Stimulated activated CD4-positive, alpha-beta T cell treated with anti-CD3 and anti-CD28 coated beads, TNF-alpha, amount 100 ng/mL, for 48 hours (primary cell): ENCODE measurements around the gene TRIM41.
"Not testable (repeated sequence)": the region's sequence is repeated elsewhere in the genome, so short reads cannot be mapped to it uniquely, and the experiment has no call there.

Source experiments
- DNase-seq, 3 donors: peaks; one replicate each; pipeline ENCODE4 v3.0.0-alpha.2; 2020; ENCODE audit warnings: low read depth in 3 of 3

TRIM41 gene

DNA sequence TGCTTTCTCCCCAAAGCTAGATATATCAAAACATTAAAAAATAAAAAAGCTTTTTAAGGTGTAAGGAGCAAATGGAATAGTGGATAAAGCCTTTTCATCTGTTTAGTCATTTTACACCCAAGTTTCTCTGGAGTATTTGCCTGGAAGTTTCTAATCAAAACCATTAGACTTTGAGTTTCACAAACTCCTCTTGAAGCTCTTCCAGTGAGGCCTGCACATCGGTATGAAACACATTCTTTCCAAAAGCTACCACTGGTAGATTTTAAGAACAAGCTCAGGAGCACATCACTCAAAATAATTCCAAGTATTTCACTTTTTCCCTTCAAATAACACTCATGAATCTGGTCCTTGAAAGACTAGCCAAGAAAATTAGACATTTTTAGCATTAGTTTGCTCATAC, 32.2 kb downstream of the TRIM41 start:
- no peak for DNase-seq

DNA sequence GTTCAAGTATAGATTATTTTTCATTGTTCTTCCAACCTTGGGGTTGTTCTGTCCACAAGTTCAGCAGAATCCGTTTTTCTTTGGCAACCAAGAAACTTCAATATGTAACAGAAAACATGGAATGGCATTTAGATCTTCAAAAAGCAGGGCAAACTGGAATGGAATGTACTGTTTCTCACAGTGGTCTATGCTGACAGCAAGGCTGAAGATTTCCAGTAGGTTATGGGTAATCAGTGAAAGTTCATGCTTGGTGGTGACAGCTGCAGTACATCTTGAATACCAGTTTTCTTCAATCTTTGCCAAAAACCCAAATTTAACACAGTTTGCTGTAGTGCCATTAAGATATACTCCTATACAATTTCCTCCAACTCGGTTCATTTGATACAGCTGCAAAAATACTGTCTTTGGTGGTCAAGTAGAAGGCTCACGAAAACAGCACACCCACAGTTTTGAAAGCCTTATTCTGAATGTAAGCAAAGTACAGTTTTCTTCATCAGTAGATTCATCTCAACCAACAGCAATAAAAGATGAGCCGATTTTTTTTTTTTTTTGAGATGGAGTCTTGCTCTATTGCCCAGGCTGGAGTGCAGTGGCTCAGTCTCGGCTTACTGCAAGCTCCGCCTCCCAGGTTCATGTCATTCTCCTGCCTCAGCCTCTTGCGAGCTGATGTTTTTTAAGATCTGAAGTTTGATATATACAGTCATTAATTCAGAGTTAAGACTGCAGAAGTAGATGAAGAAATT, 32.9 kb downstream of the TRIM41 start:
- no peak for DNase-seq

DNA sequence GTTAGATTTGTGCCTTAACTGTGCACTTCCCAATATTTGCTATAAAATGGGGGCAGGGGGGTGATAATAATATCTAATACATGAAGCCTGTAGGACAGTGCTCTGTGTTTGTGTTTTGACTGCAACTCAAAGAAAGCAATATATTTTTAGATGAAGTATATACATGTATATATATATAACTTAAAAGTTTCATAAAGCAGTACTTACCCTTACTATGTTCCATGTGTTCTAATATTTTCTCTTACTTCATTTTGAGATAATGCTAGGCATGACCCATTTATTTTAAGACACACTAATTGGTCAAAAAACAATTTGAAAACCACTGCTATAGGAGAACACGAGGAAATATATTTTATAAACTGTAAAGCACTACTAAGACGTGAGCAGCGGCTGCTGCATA, 35.5 kb downstream of the TRIM41 start:
- no peak for DNase-seq

DNA sequence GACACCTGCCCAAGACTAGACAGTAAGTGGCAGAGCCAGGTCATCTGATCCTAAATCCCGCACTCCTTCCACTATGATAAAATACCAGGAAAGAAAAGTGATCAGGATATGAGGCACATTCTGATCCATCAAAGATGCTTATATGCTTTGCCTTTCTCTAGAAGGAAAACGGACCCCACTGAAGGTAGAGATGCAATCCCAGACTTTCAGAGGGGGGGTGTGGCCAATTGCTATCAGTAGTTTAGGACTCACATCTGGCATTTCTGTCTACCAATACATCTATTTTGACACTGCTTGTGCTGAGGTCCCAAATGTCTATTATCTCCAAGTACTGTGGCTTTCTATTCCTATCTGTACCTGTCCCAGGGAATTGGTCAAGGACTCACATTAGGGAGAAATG, 36.2 kb downstream of the TRIM41 start:
- no peak for DNase-seq

DNA sequence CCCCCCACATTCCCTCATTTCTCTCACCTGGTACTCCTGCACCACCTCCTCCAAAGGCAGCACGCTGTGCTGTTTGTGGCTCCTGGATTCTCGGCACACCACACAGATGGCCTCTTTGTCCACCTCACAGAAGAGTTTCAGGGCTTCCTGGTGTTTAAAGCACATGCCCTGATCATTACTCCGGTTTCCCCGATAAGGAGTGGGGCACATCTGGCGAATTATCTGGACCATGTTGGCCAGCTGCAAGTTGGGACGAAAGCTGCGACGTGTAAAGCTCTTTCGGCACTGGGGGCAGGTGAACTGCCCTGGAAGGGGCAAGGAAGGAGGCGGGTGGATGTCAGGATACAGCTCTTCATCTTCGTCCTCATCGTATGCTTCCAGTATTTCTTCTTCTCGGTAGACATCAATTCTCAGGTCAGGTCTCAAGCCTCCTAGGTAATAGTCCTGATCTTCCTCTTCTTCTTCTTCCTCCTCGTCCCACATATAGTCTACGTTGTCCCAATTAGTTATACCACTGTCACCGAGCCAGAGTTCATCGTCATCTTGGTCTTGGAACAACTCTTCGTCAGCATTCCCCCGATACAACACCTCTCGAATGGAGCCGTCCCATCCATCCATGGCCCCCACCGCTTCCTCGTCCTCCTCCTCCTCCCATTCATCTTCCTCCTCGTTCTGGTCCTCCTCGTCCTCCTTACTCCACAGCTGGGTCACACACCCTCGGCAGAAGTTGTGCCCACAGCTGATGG, 37.1 kb downstream of the TRIM41 start:
- DNase-seq: no peak

DNA sequence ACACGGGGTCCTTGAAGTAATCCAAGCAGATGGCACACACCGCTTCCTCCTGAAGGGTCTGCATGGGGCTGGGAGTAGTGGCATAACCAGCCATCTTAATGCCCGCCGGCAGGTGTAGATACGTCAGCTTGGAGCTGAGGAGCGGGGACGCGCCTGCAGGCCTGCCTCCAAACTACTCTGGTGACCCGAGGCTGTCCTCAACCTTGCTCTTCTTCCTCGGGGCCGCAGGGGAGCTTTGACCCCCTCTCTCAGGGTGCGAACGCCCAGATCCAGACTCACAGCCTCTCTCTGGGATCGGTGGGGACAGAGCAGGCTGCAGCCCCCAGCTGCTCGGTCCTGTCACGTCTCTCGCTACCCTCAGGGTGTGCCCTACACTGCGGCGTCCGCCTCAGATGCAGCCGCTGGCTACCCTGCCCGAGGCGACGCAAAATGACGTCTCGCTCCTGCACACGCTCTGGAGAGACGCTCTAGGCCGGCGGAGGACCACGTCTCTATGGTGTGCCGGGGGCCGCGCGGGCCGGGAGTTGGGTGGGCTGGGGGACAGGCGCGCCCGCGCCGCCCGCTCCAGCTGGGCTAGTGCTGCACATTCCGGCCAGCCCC, 37.7 kb downstream of the TRIM41 start, which contains the start of gene TRIM52:
Gene TRIM52, minus strand, starts transcription at position 424 of the 600 bp plus-strand sequence. Its CDS starts 330 bp downstream, at position 94.
- peak in 2 of 3 donors; percentile 81 to 83 for DNase-seq

DNA sequence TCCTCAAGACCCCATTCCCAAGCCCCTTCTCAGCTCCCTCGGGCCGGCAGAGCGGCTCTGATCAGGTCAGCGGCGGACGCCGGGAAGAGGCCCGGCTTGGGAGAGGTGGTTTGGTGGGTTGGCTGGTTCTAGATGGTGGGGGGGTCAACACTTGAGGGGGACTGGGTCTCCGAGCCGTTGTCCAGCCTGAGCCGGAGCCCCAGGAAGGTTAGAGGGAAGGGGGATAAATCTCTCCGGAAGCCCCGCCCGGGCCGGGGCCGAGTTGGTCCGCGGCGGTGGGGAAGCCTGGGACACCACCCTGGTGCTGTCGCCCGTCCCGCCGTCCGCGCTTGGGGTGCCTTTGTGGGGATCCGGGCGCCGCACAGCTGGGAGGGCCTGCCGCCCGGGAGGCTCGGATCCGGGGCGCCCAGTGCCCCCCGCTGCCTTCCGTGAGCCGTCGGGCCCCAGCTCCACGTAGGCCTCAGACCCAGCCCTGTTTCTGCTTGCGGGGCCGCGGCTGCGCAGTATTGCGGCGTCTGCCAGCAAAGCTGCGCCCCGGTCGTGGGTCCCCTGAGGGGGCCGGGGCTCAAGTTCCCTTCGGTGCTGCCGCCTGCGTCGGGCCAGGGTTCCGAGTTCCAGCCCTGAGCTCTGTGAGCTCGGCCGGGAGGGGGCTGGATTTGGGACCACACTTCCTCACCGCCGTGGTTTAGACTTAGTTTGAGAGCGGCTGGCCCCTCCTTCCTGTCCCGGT, 38.4 kb downstream of the TRIM41 start:
- peak in 2 of 3 donors; percentile 51 to 67 for DNase-seq

DNA sequence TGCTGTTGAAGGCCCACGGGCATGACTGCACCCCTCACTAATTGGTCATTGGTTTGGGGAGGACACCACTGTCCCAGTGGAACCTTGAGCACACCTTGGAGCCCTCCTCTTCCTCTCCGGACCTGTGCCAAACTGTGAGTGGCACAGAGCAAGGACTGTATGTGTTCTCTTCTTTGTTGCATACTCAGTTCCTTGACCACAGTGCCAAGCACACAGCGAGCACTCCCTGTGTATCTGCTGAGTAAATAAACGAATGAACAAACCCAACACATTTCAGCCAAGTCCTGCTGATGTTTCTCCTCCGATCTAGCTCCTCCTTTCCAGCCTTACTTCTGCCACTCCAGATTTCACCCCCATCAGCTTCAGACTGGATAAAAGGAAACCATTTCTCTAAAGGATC, 40.6 kb downstream of the TRIM41 start:
- DNase-seq: no peak

DNA sequence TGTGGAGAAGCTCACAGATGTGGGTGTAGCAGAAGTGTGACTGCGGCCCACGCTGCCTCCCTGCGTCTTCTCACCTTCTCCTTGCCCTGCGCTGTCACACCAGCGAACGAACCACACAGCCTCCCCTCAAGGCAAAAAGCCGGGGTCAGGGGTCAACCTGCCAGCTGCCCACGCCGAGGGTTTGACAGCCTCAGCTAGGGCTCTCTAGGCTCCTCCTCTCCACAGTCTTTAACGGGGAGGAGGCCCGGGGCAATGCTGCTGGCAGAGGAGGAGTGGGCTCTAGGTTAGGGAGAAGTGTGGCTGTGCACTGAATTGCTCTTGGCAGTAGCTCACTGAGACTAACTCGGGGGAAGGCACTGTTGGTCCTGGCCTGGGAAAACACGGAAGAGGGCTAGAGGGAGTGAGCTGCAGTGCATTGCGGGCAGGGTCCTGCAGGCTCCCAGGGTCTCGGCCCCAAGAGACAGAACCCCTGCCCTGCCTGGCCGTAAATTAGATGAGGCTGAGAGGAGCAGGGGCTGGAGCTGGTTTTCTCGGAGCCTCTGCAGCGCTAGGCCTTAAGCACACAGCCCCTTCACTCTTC, 42.1 kb downstream of the TRIM41 start:
- no peak for DNase-seq

DNA sequence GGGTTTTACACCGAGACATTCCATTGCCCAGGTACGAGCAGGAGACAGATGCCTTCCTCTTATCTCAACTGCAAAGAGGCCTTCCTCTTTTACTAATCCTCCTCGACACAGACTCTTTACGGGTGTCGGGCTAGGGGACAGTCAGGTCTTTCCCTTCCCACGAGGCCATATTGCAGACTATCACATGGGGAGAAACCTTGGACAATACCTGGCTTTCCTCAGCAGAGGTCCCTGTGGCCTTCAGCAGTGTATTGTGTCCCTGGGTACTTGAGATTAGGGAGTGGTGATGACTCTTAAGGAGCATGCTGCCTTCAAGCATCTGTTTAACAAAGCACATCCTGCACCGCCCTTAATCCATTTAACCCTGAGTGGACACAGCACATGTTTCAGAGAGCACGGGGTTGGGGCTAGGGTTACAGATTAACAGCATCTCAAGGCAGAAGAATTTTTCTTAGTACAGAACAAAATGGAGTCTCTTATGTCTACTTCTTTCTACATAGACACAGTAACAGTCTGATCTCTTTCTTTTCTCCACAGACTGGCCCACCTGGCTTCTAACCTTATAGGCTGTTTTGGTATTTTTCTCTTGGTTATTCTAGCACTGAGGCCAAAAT, 44.3 kb downstream of the TRIM41 start:
- not testable (repeated sequence) for DNase-seq

DNA sequence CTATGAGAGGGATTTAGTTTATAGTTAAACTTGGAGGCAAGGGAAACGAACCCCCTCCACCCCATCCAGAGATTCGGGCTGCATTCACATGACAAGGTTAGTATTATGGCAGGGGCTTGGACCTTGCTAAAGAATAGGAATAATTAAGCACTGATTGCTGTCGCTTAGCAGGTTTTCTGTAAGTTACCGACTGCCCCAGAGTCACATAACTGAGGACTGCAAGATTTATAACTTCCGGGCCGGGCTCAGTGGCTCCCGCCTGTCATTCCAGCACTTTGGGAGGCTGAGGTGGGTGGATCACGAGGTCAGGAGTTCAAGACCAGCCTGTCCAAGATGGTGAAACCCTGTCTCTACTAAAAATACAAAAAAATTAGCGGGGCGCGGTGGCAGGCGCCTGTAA, 44.8 kb downstream of the TRIM41 start:
- not testable (repeated sequence) for DNase-seq

DNA sequence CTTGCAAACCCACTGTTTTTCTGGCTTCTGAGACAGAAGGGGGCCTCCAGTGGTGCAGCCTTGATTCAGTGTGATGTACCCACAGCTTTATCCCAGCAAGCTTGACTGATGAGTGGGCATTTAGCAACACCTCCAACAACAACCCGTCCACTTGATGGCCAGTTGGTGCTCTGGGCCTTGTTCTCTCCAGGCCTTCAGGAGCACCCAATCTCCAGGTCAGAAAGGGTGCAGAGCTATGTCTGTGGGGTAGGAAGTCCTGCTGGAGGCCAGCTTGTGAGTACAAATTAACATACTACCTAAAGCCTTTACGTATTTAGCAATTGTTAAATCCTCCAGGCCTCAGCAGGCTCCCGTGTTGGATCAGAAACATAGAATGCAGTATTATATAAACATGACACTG, 48.0 kb downstream of the TRIM41 start:
- DNase-seq: no peak

DNA sequence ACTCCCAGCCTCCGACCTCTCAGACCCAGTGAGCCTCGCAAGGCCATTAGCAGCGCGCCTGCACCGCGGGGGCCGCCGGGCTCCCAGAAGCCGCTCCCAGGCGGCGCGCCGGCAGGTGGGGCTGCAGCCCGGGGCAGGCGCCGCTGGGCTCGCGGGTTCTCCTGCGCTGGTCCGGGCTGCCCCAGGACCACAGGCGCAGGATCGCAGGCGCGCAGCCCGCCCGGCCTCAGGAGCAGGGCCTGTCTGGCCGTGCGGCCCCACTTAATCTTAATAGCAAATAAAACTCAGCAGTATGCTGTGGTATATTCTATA, 50.3 kb downstream of the TRIM41 start:
- not testable (repeated sequence) for DNase-seq

DNA sequence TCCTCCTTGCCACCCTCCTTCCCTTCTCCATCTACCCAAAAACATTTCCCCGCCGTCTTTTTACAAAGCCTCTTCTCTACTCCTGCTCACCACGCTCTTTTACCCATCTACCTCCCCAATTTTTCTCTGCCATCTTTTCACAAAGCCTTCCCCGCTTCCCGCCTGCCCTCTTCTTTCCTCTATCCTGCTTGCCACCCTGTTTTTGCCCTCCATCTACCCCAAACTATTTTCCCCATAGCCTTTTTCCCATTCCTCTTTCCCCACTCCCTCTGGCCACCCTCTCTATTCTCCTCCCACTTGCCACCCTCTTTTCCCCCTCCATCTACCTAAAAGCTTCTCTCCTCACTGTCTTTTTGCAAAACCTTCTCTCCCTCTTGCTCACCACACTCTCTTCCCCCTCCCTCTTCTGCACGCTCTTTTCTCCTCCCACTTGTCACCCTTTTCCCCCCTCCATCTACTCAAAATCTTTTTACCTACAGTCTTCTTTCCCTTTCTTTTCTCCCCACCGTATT, 57.2 kb downstream of the TRIM41 start:
- no peak for DNase-seq

DNA sequence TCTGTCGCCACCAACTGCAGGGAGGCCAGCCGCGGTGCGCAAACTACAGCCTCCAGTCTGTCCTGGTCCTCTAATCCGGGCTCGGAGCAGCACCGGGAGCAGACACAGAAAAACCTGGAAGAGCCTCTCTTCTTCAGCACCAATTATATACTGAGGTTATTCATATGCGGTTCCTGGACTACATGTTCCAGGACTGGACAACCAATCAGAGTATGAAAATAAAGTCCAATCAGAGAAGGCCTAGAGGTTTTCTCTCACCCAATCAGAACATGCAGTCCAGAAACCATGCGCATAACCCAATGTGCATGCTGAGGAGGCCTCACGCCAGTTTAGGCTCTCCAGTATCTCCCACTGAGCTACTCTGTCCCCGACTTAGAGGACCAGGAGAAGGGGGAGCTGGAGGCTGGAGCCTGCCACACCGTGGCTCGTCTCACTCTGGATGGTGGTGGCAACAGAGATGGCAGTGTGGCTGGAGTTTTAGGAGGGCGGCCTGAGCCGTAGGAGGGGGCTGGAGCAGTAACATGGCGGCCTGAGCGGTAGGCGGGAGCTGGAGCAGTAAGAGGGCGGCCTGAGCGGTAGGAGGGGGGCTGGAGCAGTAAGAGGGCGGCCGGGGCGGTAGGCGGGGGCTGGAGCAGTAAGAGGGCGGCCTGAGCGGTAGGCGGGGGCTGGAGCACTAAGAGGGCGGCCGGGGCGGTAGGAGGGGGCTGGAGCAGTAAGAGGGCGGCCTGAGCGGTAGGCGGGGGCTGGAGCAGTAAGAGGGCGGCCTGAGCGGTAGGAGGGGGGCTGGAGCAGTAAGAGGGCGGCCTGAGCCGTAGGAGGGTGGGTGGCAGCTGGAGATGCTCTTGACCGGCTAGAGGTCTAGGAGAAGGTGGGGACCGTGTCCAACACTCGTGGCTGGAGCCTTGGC, 58.2 kb downstream of the TRIM41 start:
- no peak for DNase-seq

DNA sequence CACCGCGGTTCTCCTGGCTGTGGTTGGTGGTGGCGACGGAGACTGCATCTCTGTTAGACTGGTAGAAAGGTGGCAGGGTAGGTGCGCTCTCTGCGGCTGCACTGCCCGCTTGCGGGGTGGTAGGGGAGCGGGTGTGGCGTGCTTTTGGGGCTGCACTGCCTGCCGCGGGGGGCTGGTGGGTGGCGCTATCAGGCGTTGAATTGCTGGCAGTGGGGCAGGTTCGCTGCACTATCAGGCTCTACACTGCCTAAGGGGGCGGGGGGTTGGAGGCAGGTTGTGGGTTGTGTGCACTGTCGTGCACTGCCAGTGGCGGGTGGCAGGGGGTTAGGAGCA, 58.9 kb downstream of the TRIM41 start:
- DNase-seq: no peak

DNA sequence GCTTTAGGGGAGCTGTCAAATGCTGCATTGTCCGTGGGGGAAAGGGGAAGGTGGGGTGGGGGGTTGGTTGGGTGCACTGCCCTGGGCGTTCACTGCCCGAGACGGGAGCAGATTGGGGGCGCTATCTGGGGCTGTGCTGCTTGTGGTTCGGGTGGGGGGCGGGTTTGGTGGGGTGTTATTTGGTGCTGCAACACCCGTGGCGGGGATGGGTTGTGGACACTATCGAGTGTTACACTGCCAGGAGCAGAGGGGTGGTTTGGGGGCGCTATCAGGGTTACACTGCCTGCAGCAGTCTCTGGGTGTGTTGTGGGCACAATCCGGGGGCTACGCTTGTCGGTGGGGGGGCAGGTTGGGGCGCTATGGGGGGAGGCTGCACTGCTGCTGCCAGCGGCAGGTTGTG, 59.3 kb downstream of the TRIM41 start:
- DNase-seq: not testable (repeated sequence)

DNA sequence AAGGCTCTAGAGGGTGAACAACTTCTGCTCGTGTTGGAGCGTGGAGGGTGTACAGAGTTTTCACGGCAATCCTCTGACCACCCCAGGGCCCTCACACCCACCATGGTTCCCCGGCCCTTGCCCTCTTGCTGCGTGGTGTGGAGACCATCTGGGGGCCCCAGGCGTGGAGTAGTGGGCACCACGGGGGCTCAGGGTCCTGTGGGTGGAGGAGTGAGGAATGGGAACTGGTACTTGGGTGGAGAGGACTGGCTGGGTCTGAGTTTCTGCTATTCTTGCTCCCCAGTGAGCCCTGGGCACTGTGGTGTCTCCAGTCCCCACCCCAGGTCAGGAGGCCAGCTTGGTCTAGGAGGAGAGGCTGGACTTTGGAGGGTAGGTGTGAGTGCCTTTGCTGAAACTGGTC, 59.8 kb downstream of the TRIM41 start:
- no peak for DNase-seq

DNA sequence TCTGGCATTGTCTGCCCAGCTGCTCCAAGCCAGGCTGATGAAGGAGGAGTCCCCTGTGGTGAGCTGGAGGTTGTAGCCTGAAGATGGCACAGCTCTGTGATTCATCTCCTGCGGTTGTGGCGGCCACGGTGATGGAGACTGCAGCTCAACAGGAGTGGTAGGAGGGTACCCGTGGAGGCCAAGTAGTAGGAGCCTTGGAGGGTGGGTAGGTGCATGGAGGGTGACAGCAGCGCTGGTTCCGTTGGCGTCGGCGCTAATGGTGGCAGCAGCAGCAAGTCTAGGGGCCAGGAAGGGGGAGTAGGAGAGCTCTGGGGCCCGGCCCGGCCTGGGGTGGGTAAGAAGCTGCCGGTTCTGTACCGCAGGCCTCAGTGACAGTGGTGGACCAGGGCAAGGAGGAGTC, 60.3 kb downstream of the TRIM41 start:
- DNase-seq: no peak
